Mesendoderm (in vitro differentiated cells): ENCODE measurements around the gene CDK11B.

Experiments
- DNase-seq: peaks from one replicate; pipeline ENCODE4 v3.0.0; 2013
- H2AK5ac ChIP-seq: 2 replicates; pipeline ENCODE4 v1.6.1; 2013; ENCODE audit warnings: low read length, inconsistent platforms
- H2BK120ac ChIP-seq: 2 replicates; pipeline ENCODE4 v1.6.1; 2013; ENCODE audit warnings: low read depth, mild to moderate bottlenecking, low read length, moderate library complexity, mixed read lengths
- H2BK15ac ChIP-seq: replicated peaks from 2 replicates; pipeline ENCODE4 v1.6.1; 2013; ENCODE audit warnings: low read depth, mild to moderate bottlenecking, moderate library complexity
- H2BK5ac ChIP-seq: 2 replicates; pipeline ENCODE4 v1.6.1; 2013; ENCODE audit warnings: low read length, inconsistent platforms
- H3K18ac ChIP-seq: 2 replicates; pipeline ENCODE4 v1.6.1; 2013; ENCODE audit warnings: mild to moderate bottlenecking, low read length, mixed read lengths
- H3K23ac ChIP-seq: one replicate; pipeline ENCODE4 v1.6.1; 2013; ENCODE audit warnings: low read length
- H3K27ac ChIP-seq: 2 replicates; pipeline ENCODE4 v1.5.1; 2013; ENCODE audit warnings: low read depth, mild to moderate bottlenecking, inconsistent platforms, low read length, moderate library complexity
- H3K27me3 ChIP-seq: 2 replicates; pipeline ENCODE4 v1.6.1; 2013; ENCODE audit warnings: low read length, control low read depth, mild to moderate bottlenecking, inconsistent platforms; ENCODE audit not compliant: insufficient read depth, poor library complexity
- H3K36me3 ChIP-seq: 2 replicates; pipeline ENCODE4 v1.6.1; 2013; ENCODE audit warnings: low read length, inconsistent platforms; ENCODE audit not compliant: control insufficient read depth, insufficient read depth
- H3K4ac ChIP-seq: one replicate; pipeline ENCODE4 v1.6.1; 2013; ENCODE audit warnings: low read depth, mild to moderate bottlenecking, low read length, moderate library complexity
- H3K4me1 ChIP-seq: 2 replicates; pipeline ENCODE4 v1.6.1; 2013; ENCODE audit warnings: low read depth, low read length, inconsistent platforms; ENCODE audit not compliant: control insufficient read depth
- H3K4me2 ChIP-seq: 2 replicates; pipeline ENCODE4 v1.6.1; 2013; ENCODE audit warnings: low read length
- H3K4me3 ChIP-seq: 2 replicates; pipeline ENCODE4 v1.5.1; 2013; ENCODE audit warnings: mild to moderate bottlenecking, low read length
- H3K56ac ChIP-seq: one replicate; pipeline ENCODE4 v1.6.1; 2013; ENCODE audit warnings: low read length
- H3K79me1 ChIP-seq: 2 replicates; pipeline ENCODE4 v1.6.1; 2013; ENCODE audit warnings: low read length, inconsistent platforms
- H3K79me2 ChIP-seq: 2 replicates; pipeline ENCODE4 v1.6.1; 2013; ENCODE audit warnings: mild to moderate bottlenecking, low read length; ENCODE audit not compliant: control insufficient read depth, insufficient read depth
- H3K9ac ChIP-seq: 2 replicates; pipeline ENCODE4 v1.6.1; 2013; ENCODE audit warnings: low read length, inconsistent platforms
- H4K5ac ChIP-seq: one replicate; pipeline ENCODE4 v1.6.1; 2013; ENCODE audit warnings: low read length
- H4K8ac ChIP-seq: one replicate; pipeline ENCODE4 v1.6.1; 2013; ENCODE audit warnings: low read depth, mild to moderate bottlenecking, control low read depth, low read length, moderate library complexity
- WGBS: extraction: QIAGEN DNeasy Blood & Tissue Kit; methylation state at CpG from one replicate; pipeline ENCODE4 v1.1.7; 2013; ENCODE audit warnings: low lambda C conversion rate, missing lambda C conversion rate; ENCODE audit not compliant: insufficient coverage; ENCODE audit errors: extremely low coverage; 5-methylcytosine and 5-hydroxymethylcytosine counted together

Gene CDK11B

GRCh38 chr1:1621173-1622009, 37.4 kb downstream of the CDK11B start:
- H4K5ac ChIP-seq = no peak overlapping the region
- H3K23ac ChIP-seq = no peak overlapping the region
- no peak overlapping the region for H3K4me3 ChIP-seq
- H3K4me1 ChIP-seq = no peaks in the 10 kb centered on the region
- H3K9ac ChIP-seq = no peak overlapping the region
- H3K36me3 ChIP-seq = no peaks in the 10 kb centered on the region
- no peak for DNase-seq
- H3K27ac ChIP-seq = no peak overlapping the region
- H2BK15ac ChIP-seq = no peak overlapping the region
- H2BK120ac ChIP-seq = no peak overlapping the region
- H3K56ac ChIP-seq = no peak overlapping the region
- H2BK5ac ChIP-seq = no peak overlapping the region
- H3K18ac ChIP-seq = no peak overlapping the region
- no peaks in the 10 kb centered on the region for H3K27me3 ChIP-seq
- H2AK5ac ChIP-seq = no peak overlapping the region
- no peak overlapping the region for H3K4me2 ChIP-seq
- H3K4ac ChIP-seq = no peak overlapping the region
- no peaks in the 10 kb centered on the region for H3K79me2 ChIP-seq
- no peak overlapping the region for H4K8ac ChIP-seq
- no CpG with 5 or more reads among the region's 31 CpGs for WGBS
- H3K79me1 ChIP-seq = no peaks in the 10 kb centered on the region

DNA sequence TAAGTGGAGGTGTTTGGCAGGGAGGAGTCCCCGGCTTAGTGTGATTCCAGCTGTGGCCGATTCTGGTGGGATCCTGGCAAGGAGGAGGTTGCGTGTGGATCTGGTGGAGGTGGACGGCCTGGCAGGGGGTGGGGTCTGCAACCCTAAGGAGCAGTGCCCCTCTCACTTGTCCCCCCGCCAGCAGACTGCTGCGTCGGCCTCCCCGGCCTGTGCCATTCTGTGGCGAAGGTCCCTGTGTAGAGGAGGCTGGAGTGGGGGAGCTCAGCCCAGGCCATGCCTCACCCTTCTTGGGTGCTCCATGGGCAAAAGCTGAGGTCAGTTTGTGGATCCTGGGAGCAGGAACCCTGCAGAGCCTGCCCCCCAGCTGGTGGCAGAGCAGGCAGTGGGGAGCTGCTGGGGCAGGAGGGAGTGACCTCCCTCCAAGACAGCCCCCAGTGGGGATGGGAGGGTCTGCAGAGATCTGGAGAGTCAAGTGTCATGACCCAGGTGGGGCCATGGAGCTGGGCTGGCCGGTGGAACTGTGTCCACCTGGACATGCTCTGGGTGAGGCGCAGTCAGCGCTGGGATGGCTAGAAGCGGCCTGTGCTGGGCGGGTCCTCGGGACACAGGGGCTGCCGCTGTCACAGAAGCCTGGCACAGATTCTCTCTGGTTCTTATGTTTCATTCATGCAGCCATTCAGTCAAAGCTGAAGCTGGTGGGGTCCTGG, 38.2 kb downstream of the CDK11B start:
- Histone ChIP-seq H3K4ac (no peak overlapping the region), H3K9ac (no peak overlapping the region), H3K27ac (no peak overlapping the region), H2BK15ac (no peak overlapping the region), H3K56ac (no peak overlapping the region), H3K4me3 (no peak overlapping the region), H2AK5ac (no peak overlapping the region), H3K36me3 (no peaks in the 10 kb centered on the region), H2BK120ac (no peak overlapping the region), H3K18ac (no peak overlapping the region), H3K4me1 (no peaks in the 10 kb centered on the region), H2BK5ac (no peak overlapping the region), H3K4me2 (no peak overlapping the region), H3K79me1 (no peaks in the 10 kb centered on the region), H3K27me3 (no peaks in the 10 kb centered on the region), H3K79me2 (no peaks in the 10 kb centered on the region), H4K8ac (no peak overlapping the region), H4K5ac (no peak overlapping the region), H3K23ac (no peak overlapping the region)
- WGBS = no CpG with 5 or more reads among the region's 16 CpGs
- no peak for DNase-seq

DNA sequence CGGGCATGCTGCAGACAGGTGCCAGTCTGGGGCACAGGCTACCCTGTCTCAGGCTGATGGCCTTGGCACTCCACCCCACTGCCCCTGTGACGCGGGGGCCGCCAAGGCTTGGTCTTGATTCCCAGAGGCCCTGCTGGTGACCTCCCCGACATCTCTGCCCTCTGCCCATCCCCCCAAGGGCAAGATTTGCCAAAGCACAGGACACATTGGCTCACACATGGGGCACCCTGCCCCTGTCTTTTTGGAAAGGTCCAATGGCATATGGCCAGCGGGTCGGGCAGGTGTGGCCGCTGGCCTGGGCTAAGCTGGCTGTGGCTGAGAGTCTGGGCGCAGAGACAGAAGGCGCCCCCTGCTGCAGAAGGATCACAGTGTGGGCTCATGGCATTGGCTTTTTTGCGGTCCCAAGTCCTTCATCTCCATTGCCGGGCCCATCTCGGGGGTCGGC, 38.9 kb downstream of the CDK11B start:
- H3K4me3 ChIP-seq = no peak overlapping the region
- H3K27me3 ChIP-seq = no peaks in the 10 kb centered on the region
- H4K5ac ChIP-seq = no peak overlapping the region
- no peaks in the 10 kb centered on the region for H3K79me1 ChIP-seq
- H2BK5ac ChIP-seq = no peak overlapping the region
- H3K27ac ChIP-seq = no peak overlapping the region
- H3K36me3 ChIP-seq = no peaks in the 10 kb centered on the region
- no peak overlapping the region for H2AK5ac ChIP-seq
- no CpG with 5 or more reads among the region's 14 CpGs for WGBS
- DNase-seq = peak; percentile 53
- H3K4me1 ChIP-seq = no peaks in the 10 kb centered on the region
- no peak overlapping the region for H3K4me2 ChIP-seq
- H3K18ac ChIP-seq = no peak overlapping the region
- H2BK120ac ChIP-seq = no peak overlapping the region
- H3K79me2 ChIP-seq = no peaks in the 10 kb centered on the region
- no peak overlapping the region for H3K56ac ChIP-seq
- no peak overlapping the region for H4K8ac ChIP-seq
- H2BK15ac ChIP-seq = no peak overlapping the region
- no peak overlapping the region for H3K23ac ChIP-seq
- no peak overlapping the region for H3K9ac ChIP-seq
- no peak overlapping the region for H3K4ac ChIP-seq

GRCh38 chr1:1618396-1619068, 40.3 kb downstream of the CDK11B start:
- no peak overlapping the region for H3K18ac ChIP-seq
- no peak overlapping the region for H2BK15ac ChIP-seq
- no peak overlapping the region for H3K27ac ChIP-seq
- no peak overlapping the region for H3K4ac ChIP-seq
- no peak overlapping the region for H3K4me3 ChIP-seq
- peaks cover 8% of the 10 kb centered on the region for H3K79me1 ChIP-seq
- no peak overlapping the region for H2AK5ac ChIP-seq
- H3K4me1 ChIP-seq = peaks cover 7% of the 10 kb centered on the region
- H3K27me3 ChIP-seq = no peaks in the 10 kb centered on the region
- H3K9ac ChIP-seq = no peak overlapping the region
- WGBS = no CpG with 5 or more reads among the region's 9 CpGs
- H3K23ac ChIP-seq = no peak overlapping the region
- no peak overlapping the region for H3K56ac ChIP-seq
- no peak overlapping the region for H2BK5ac ChIP-seq
- no peak overlapping the region for H3K4me2 ChIP-seq
- no peak overlapping the region for H4K5ac ChIP-seq
- H3K79me2 ChIP-seq = peaks cover 4% of the 10 kb centered on the region
- H2BK120ac ChIP-seq = no peak overlapping the region
- DNase-seq = no peak
- H4K8ac ChIP-seq = no peak overlapping the region
- H3K36me3 ChIP-seq = no peaks in the 10 kb centered on the region

DNA sequence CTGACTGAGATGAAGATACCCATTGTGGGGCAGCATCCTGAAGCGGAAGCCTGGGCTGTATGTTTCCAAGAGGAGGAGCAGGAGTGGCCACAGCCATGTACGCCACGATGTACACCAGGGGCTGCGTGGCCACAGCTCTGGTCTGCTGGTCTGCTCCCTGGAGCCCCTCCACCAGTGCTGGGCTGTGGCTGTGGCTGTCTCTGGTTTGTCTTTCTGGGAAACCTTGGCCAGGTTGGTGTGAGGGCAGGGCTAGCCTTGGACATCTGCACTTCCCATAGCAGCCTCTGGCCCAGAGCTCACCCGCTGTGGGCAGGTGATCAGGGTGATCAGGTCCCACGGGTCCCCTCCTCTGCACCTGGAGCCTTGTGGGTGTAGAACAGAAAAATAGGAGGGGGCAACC, 40.9 kb downstream of the CDK11B start:
- Histone ChIP-seq H2AK5ac (no peak overlapping the region), H2BK15ac (no peak overlapping the region), H2BK5ac (no peak overlapping the region), H3K18ac (no peak overlapping the region), H2BK120ac (no peak overlapping the region), H3K4me2 (no peak overlapping the region), H3K9ac (no peak overlapping the region), H3K4me1 (peaks cover 7% of the 10 kb centered on the region), H3K4me3 (no peak overlapping the region), H3K23ac (no peak overlapping the region), H3K27me3 (no peaks in the 10 kb centered on the region), H3K36me3 (no peaks in the 10 kb centered on the region), H4K5ac (no peak overlapping the region), H4K8ac (no peak overlapping the region), H3K56ac (no peak overlapping the region), H3K79me1 (peaks cover 8% of the 10 kb centered on the region), H3K27ac (no peak overlapping the region), H3K4ac (no peak overlapping the region), H3K79me2 (peaks cover 4% of the 10 kb centered on the region)
- DNase-seq = no peak
- WGBS = no CpG with 5 or more reads among the region's 6 CpGs
